Esophagus muscularis mucosa (tissue), 3 donors: ENCODE data around the gene ANKRD33.

Source experiments
- CTCF ChIP-seq, 3 experiments: fragments of 200-600 bp in 2 of 3; fragments of 450-650 bp in 1 of 3; sonication (generic) in 2 of 3; IDR thresholded peaks; one replicate each; pipeline ENCODE4 v1.5.1; 2017 to 2019; ENCODE audit warnings: antibody characterized with exemption in 3 of 3, mild to moderate bottlenecking in 2 of 3, moderate library complexity in 1 of 3
- POLR2A ChIP-seq: fragments of 450-650 bp; IDR thresholded peaks from one replicate; pipeline ENCODE4 v1.6.1; 2017; ENCODE audit warnings: antibody characterized with exemption, moderate library complexity, mild to moderate bottlenecking, low read depth
- POLR2AphosphoS5 ChIP-seq, 2 donors: sonication (generic); formaldehyde crosslinking; IDR thresholded peaks; one replicate each; pipeline ENCODE4 v1.6.1; 2017; ENCODE audit warnings: antibody characterized with exemption in 2 of 2

DNA sequence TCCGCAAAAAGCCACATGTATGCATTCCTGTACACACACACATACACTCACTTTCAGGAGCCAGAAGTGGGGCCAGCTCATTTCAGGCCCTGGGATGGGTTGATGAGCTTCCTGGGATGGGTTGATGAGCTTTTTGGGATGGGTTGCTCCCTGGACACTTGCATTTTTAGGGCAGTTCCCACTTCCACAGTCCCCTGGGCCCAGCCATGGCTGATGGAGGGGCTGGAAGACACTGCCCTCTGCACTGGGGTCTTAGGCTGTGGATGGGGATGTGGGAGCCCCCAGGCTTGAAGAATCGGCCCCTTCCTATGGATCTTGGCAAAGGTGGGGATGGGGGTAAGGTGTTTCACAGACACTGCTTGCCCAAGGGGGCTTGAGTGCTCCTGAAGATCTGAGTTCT is 32.1 kb downstream of the ANKRD33 start:
- TF ChIP-seq CTCF (IDR thresholded peaks at IDR 0.05) (no peak), POLR2A (no peak), POLR2AphosphoS5 (IDR thresholded peaks at IDR 0.05) (no peak)
